Neural progenitor cell (in vitro differentiated cells): Measurements from ENCODE around the gene ERBIN. TPM values are rescaled to one million over a fixed set of nuclear protein-coding genes. Genes with fewer than 3 reads are reported as not detected.

Experiments used
- DNase-seq: peaks from one replicate; pipeline ENCODE4 v3.0.0-alpha.2; 2016; ENCODE audit warnings: low spot score
- H2AFZ ChIP-seq: fragments of 200-600 bp; sonication (generic); replicated peaks from 2 replicates; pipeline ENCODE4 v1.6.1; 2016; ENCODE audit warnings: antibody characterized with exemption
- H3F3A ChIP-seq: fragments of 200-600 bp; sonication (generic); 2 replicates; pipeline ENCODE4 v1.6.1; 2016; ENCODE audit warnings: antibody characterized with exemption, low read depth
- H3K27ac ChIP-seq: fragments of 200-600 bp; sonication (generic); 2 replicates; pipeline ENCODE4 v1.5.1; 2016; ENCODE audit warnings: mild to moderate bottlenecking
- H3K27me3 ChIP-seq: fragments of 200-600 bp; sonication (generic); 2 replicates; pipeline ENCODE4 v1.6.1; 2016; ENCODE audit warnings: mild to moderate bottlenecking, moderate library complexity
- H3K36me3 ChIP-seq: fragments of 200-600 bp; sonication (generic); 2 replicates; pipeline ENCODE4 v1.5.1; 2016
- H3K4me1 ChIP-seq: fragments of 200-600 bp; sonication (generic); 2 replicates; pipeline ENCODE4 v1.6.1; 2016; ENCODE audit warnings: mixed run types
- H3K4me2 ChIP-seq: fragments of 200-600 bp; sonication (generic); 2 replicates; pipeline ENCODE4 v1.6.1; 2016
- H3K4me3 ChIP-seq: fragments of 200-600 bp; sonication (generic); 2 replicates; pipeline ENCODE4 v1.5.1; 2016
- H3K79me2 ChIP-seq: fragments of 200-600 bp; sonication (generic); 2 replicates; pipeline ENCODE4 v1.6.1; 2016; ENCODE audit warnings: low read depth
- H3K9ac ChIP-seq: fragments of 200-600 bp; sonication (generic); 2 replicates; pipeline ENCODE4 v1.6.1; 2016
- H3K9me3 ChIP-seq: fragments of 200-600 bp; sonication (generic); 2 replicates; pipeline ENCODE4 v1.5.1; 2016; ENCODE audit warnings: low read depth
- H4K20me1 ChIP-seq: fragments of 200-600 bp; sonication (generic); 2 replicates; pipeline ENCODE4 v1.6.1; 2016; ENCODE audit warnings: low read depth
- H3K27ac Mint-ChIP-seq: 3 replicates; pipeline ENCODE4 v1.8.0; 2021; ENCODE audit warnings: mixed read lengths
- H3K27me3 Mint-ChIP-seq: 2 replicates; pipeline ENCODE4 v1.8.0; 2022; ENCODE audit warnings: low read depth, mild to moderate bottlenecking, inconsistent platforms, moderate library complexity, mixed read lengths; ENCODE audit not compliant: insufficient read depth
- H3K36me3 Mint-ChIP-seq: 3 replicates; pipeline ENCODE4 v1.8.0; 2021; ENCODE audit warnings: mixed read lengths
- H3K4me1 Mint-ChIP-seq: 3 replicates; pipeline ENCODE4 v1.8.0; 2021; ENCODE audit warnings: mixed read lengths
- H3K4me3 Mint-ChIP-seq: 3 replicates; pipeline ENCODE4 v1.8.0; 2021; ENCODE audit warnings: mild to moderate bottlenecking, moderate library complexity, mixed read lengths
- H3K9me3 Mint-ChIP-seq: 3 replicates; pipeline ENCODE4 v1.8.0; 2020; ENCODE audit warnings: mixed read lengths
- CTCF ChIP-seq: fragments of 200-600 bp; sonication (generic); IDR thresholded peaks from 2 replicates; pipeline ENCODE4 v1.5.1; 2017; ENCODE audit warnings: antibody characterized with exemption, mild to moderate bottlenecking
- EZH2 ChIP-seq: fragments of 200-600 bp; sonication (generic); IDR thresholded peaks from 2 replicates; pipeline ENCODE4 v1.6.1; 2017; ENCODE audit warnings: antibody characterized with exemption, mild to moderate bottlenecking, moderate library complexity
- EZH2phosphoT487 ChIP-seq: fragments of 200-600 bp; sonication (generic); IDR thresholded peaks from 2 replicates; pipeline ENCODE4 v1.6.1; 2017; ENCODE audit warnings: antibody characterized with exemption
- total RNA-seq: library from RNA; depleted of rRNA; stranded (reverse); fragments of >200 nt; gene quantifications from 2 replicates; pipeline ENCODE4 v1.2.3, GENCODE V29; 2015; ENCODE audit warnings: low replicate concordance

Gene ERBIN
- total RNA-seq, 1 donor from 2014 or later: 77.6 TPM

- Histone ChIP-seq H3F3A (no peaks in the 10 kb centered on the region), H3K36me3 (no peaks in the 10 kb centered on the region), H3K4me1 (no peaks in the 10 kb centered on the region), H3K27ac (no peak overlapping the region), H3K4me2 (no peak overlapping the region), H3K9ac (no peak overlapping the region), H3K79me2 (no peaks in the 10 kb centered on the region), H4K20me1 (no peaks in the 10 kb centered on the region), H3K4me3 (no peak overlapping the region), H2AFZ (no peak overlapping the region), H3K9me3 (no peaks in the 10 kb centered on the region), H3K27me3 (no peaks in the 10 kb centered on the region)
- DNase-seq: no peak
- Mint-ChIP-seq H3K27me3 (no peaks in the 10 kb centered on the region), H3K27ac (no peak overlapping the region), H3K36me3 (no peaks in the 10 kb centered on the region), H3K4me1 (no peaks in the 10 kb centered on the region), H3K9me3 (no peaks in the 10 kb centered on the region), H3K4me3 (no peak overlapping the region)
- TF ChIP-seq EZH2phosphoT487 (no peak), EZH2 (no peak), CTCF (no peak)
Measured at GRCh38 chr5:65906256-65906655, 20.1 kb upstream of the ERBIN start.

GRCh38 chr5:65907135-65907534, 19.2 kb upstream of the ERBIN start:
- Mint-ChIP-seq H3K4me1 (no peaks in the 10 kb centered on the region), H3K27me3 (no peaks in the 10 kb centered on the region)

GRCh38 chr5:65910711-65911110, 15.7 kb upstream of the ERBIN start:
- Histone ChIP-seq H3K9me3 (no peaks in the 10 kb centered on the region), H3K36me3 (no peaks in the 10 kb centered on the region), H3F3A (no peaks in the 10 kb centered on the region), H3K79me2 (no peaks in the 10 kb centered on the region), H3K4me1 (no peaks in the 10 kb centered on the region), H3K9ac (no peak overlapping the region), H3K4me3 (no peak overlapping the region), H3K4me2 (no peak overlapping the region), H2AFZ (no peak overlapping the region), H3K27me3 (no peaks in the 10 kb centered on the region), H4K20me1 (no peaks in the 10 kb centered on the region), H3K27ac (no peak overlapping the region)
- Mint-ChIP-seq H3K27ac (no peak overlapping the region), H3K4me1 (peaks cover 11% of the 10 kb centered on the region), H3K36me3 (no peaks in the 10 kb centered on the region), H3K27me3 (peaks cover 3% of the 10 kb centered on the region), H3K9me3 (no peaks in the 10 kb centered on the region), H3K4me3 (no peak overlapping the region)
- no peak for DNase-seq
- no peak for TF ChIP-seq EZH2phosphoT487
- TF ChIP-seq EZH2: no peak
- no peak for TF ChIP-seq CTCF

More at GRCh38 chr5:65907135-65907534, 19.2 kb upstream of the ERBIN start:
- Mint-ChIP-seq H3K27ac (no peak overlapping the region), H3K36me3 (no peaks in the 10 kb centered on the region), H3K9me3 (no peaks in the 10 kb centered on the region), H3K4me3 (no peak overlapping the region)
- Histone ChIP-seq H3K9ac (no peak overlapping the region), H3K4me1 (no peaks in the 10 kb centered on the region), H3K27me3 (no peaks in the 10 kb centered on the region), H3K79me2 (no peaks in the 10 kb centered on the region), H2AFZ (no peak overlapping the region), H3K4me2 (no peak overlapping the region), H3K9me3 (no peaks in the 10 kb centered on the region), H4K20me1 (no peaks in the 10 kb centered on the region), H3K36me3 (no peaks in the 10 kb centered on the region), H3K27ac (no peak overlapping the region), H3F3A (no peaks in the 10 kb centered on the region), H3K4me3 (no peak overlapping the region)
- no peak for DNase-seq
- TF ChIP-seq EZH2phosphoT487 (no peak), EZH2 (no peak), CTCF (no peak)

GRCh38 chr5:65912311-65912710, 14.1 kb upstream of the ERBIN start:
- no peaks in the 10 kb centered on the region for H3K9me3 Mint-ChIP-seq
- H3K4me3 ChIP-seq: no peak overlapping the region
- no peaks in the 10 kb centered on the region for H3K4me1 ChIP-seq
- H3F3A ChIP-seq: no peaks in the 10 kb centered on the region
- DNase-seq: no peak
- H3K36me3 Mint-ChIP-seq: no peaks in the 10 kb centered on the region
- no peak overlapping the region for H3K27ac ChIP-seq
- no peak overlapping the region for H3K4me2 ChIP-seq
- H3K36me3 ChIP-seq: no peaks in the 10 kb centered on the region
- peaks cover 3% of the 10 kb centered on the region for H3K27me3 Mint-ChIP-seq
- H3K9ac ChIP-seq: no peak overlapping the region
- no peak for TF ChIP-seq CTCF
- TF ChIP-seq EZH2phosphoT487: no peak
- no peak for TF ChIP-seq EZH2
- no peak overlapping the region for H3K27ac Mint-ChIP-seq
- no peaks in the 10 kb centered on the region for H3K79me2 ChIP-seq
- peaks cover 15% of the 10 kb centered on the region for H3K4me1 Mint-ChIP-seq
- H3K27me3 ChIP-seq: no peaks in the 10 kb centered on the region
- H2AFZ ChIP-seq: no peak overlapping the region
- H4K20me1 ChIP-seq: no peaks in the 10 kb centered on the region
- no peak overlapping the region for H3K4me3 Mint-ChIP-seq
- no peaks in the 10 kb centered on the region for H3K9me3 ChIP-seq
